ENCODE data around the gene RPS6KA1.
"Not testable (repeated sequence)": the region's sequence is repeated elsewhere in the genome, so short reads cannot be mapped to it uniquely, and the experiment has no call there.

Gene RPS6KA1

GRCh38 chr1:26603856-26604255 lies 74.3 kb downstream of the RPS6KA1 start:
- DNase-seq: no peak

GRCh38 chr1:26607186-26607585 lies 77.6 kb downstream of the RPS6KA1 start:
- no peak for DNase-seq

- no peak for DNase-seq
Observed at GRCh38 chr1:26608895-26609294, 79.3 kb downstream of the RPS6KA1 start.

GRCh38 chr1:26610781-26611180 lies 81.2 kb downstream of the RPS6KA1 start:
- DNase-seq: no peak

GRCh38 chr1:26612627-26613026 lies 83.1 kb downstream of the RPS6KA1 start:
- not testable (repeated sequence) for DNase-seq

- no peak for DNase-seq
Observed at GRCh38 chr1:26614655-26615411, 85.3 kb downstream of the RPS6KA1 start.

GRCh38 chr1:26616881-26617280 lies 87.3 kb downstream of the RPS6KA1 start:
- DNase-seq: no peak

GRCh38 chr1:26618561-26618960 lies 89.0 kb downstream of the RPS6KA1 start:
- DNase-seq: no peak

All from activated CD4-positive, alpha-beta T cell treated with anti-CD3 and anti-CD28 coated beads, Interleukin-2, amount 50 U/mL, for 4 hours (primary cell).